ENCODE results near the gene OSM. TPM values are rescaled to one million over a fixed set of nuclear protein-coding genes. Genes with fewer than 3 reads are reported as not detected.

OSM gene
- not detected for total RNA-seq

GRCh38 chr22:30266445-30267381 is at the start of gene OSM:
Gene OSM (minus strand): TSS chr22:30266851. CDS start chr22:30266799, 52 bp downstream.
- TF ChIP-seq POLR2A (IDR thresholded peaks at IDR 0.05) = no peak
- no peak for TF ChIP-seq CTCF (IDR thresholded peaks at IDR 0.05)
- H3K27me3 ChIP-seq = no peaks in the 10 kb centered on the region
- H3K9me3 ChIP-seq = no peaks in the 10 kb centered on the region
- H3K4me3 ChIP-seq = no peak within 1 kb of the TSS
- ATAC-seq (no peak), DNase-seq (peak in 2 of 4 donors; percentile 38 to 73)
- peak within 1 kb of the TSS in 2 of 4 donors; percentile 35 to 62 for H3K27ac ChIP-seq
- no peaks in the 10 kb centered on the region for H3K36me3 ChIP-seq (replicated peaks in 1 of 2; ENCODE audit: insufficient read depth in 1 of 2, low read depth in 2 of 2)
- H3K4me1 ChIP-seq = peaks cover 5% of the 10 kb centered on the region
- intact Hi-C loops (cut with DNase I) = no loop called here
- 59 to 81% methylated on average over 17 to 28 of the region's 35 CpGs for WGBS, 2 donors

GRCh38 chr22:30315962-30316576 is 49.4 kb upstream of the OSM start:
- no peak overlapping the region for H3K27ac ChIP-seq
- no peak for ATAC-seq
- peaks cover 53% of the 10 kb centered on the region for H3K4me1 ChIP-seq
- H3K4me3 ChIP-seq = no peak overlapping the region
- no peaks in the 10 kb centered on the region for H3K36me3 ChIP-seq (replicated peaks in 1 of 2; ENCODE audit: insufficient read depth in 1 of 2, low read depth in 2 of 2)
- TF ChIP-seq POLR2A (IDR thresholded peaks at IDR 0.05) (no peak), CTCF (IDR thresholded peaks at IDR 0.05) (no peak)
- 91 to 96% methylated on average over 2 of the region's 2 CpGs for WGBS, 2 donors
- intact Hi-C loops (cut with DNase I) = no loop called here
- no peak for DNase-seq
- H3K9me3 ChIP-seq = no peaks in the 10 kb centered on the region
- H3K27me3 ChIP-seq = no peaks in the 10 kb centered on the region

DNA sequence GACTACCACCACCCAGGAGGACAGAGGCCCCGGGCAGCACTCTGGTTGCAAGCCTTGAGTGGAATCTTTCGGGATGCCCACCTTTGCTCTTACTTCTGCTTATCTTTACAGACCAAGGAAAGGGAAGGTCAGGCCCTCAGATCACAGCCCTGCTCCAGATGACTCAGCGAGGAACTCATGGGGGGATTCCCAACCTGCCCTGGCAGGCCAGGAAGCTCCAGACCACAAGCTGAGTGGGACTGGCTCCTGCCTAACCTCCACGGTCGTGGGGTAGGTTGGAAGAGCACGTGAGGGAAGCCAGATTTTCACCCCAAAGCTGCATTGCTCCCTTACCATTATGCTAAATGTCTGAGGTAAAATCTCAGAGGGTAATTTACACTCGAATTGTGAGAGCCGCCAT is 48.3 kb upstream of the OSM start:
- H3K4me3 ChIP-seq = no peak overlapping the region
- no peaks in the 10 kb centered on the region for H3K27me3 ChIP-seq
- no peak for TF ChIP-seq POLR2A (IDR thresholded peaks at IDR 0.05)
- ATAC-seq (no peak), DNase-seq (no peak)
- no peaks in the 10 kb centered on the region for H3K9me3 ChIP-seq
- H3K27ac ChIP-seq = peak overlapping the region in 1 of 4 donors; percentile 31
- no peaks in the 10 kb centered on the region for H3K36me3 ChIP-seq (replicated peaks in 1 of 2; ENCODE audit: insufficient read depth in 1 of 2, low read depth in 2 of 2)
- intact Hi-C loops (cut with DNase I) = no loop called here
- H3K4me1 ChIP-seq = peaks cover 57% of the 10 kb centered on the region
- 78 to 81% methylated on average over 8 of the region's 8 CpGs for whole genome bisulfite sequencing, 2 donors

DNA sequence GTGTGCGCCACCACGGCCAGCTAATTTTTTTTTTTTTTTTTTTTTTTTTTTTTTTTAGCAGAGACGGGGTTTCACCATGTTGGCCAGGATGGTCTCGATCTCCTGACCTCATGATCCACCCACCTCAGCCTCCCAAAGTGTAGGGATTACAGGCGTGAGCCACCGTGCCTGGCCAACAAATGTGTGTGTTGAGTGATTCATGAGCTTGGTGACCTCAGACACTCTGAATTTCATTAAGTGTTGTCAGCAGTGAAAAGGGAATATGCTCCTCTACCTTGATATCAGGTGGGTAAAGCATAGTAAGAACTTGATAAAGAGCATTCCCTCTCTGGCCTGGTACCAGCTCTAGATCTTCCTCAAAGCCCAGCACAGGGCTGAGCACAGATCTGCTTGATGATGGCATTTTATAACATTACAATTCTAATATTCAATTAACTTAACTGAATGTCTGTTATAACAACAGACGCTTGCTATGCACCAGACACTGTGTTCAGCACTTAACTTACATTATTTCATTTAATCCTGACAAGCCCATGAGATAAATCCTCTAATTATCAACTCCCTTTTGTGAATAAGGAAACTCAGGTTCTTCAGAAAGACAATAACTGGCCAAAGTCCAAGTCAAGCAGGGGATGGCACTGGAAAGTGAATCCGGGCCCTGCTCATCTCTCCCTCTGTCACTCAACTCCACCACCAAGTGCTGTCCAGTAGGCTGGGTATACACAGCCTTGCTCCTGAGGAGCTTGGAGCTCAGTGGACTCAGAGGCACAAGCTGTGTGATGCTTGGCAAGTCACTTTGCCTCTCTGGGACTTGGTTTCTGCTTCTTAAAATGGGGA is 47.1 kb upstream of the OSM start:
- ATAC-seq (no peak), DNase-seq (no peak)
- H3K4me1 ChIP-seq = peaks cover 69% of the 10 kb centered on the region
- WGBS, 2 donors = 80 to 84% methylated on average over 5 to 6 of the region's 8 CpGs
- intact Hi-C loops (cut with DNase I) = no loop called here
- H3K4me3 ChIP-seq = no peak overlapping the region
- H3K36me3 ChIP-seq (replicated peaks in 1 of 2; ENCODE audit: insufficient read depth in 1 of 2, low read depth in 2 of 2) = no peaks in the 10 kb centered on the region
- no peak for TF ChIP-seq CTCF (IDR thresholded peaks at IDR 0.05)
- TF ChIP-seq POLR2A (IDR thresholded peaks at IDR 0.05) = no peak
- no peak overlapping the region for H3K27ac ChIP-seq
- no peaks in the 10 kb centered on the region for H3K9me3 ChIP-seq
- H3K27me3 ChIP-seq = no peaks in the 10 kb centered on the region

DNA sequence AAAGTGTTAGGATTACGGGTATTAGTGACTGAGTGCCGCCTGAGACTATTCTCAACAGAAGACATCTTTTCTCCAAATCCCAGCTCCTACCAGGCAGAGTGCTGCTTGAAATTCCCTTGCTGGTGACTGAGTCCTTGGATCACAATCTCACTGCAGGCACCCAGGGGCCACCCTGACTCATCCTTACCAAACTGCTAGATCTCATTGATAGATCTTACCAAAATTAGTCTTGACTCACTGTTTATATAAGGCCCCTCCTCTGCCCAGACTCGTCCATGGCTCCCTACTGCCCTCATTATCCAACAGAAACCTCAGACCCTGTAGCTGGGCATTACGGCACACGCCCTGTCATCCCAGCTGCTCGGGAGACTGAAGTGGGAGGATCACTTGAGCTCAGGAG is 45.4 kb upstream of the OSM start:
- no peaks in the 10 kb centered on the region for H3K36me3 ChIP-seq (replicated peaks in 1 of 2; ENCODE audit: insufficient read depth in 1 of 2, low read depth in 2 of 2)
- intact Hi-C loops (cut with DNase I) = no loop called here
- WGBS, 2 donors = 90 to 93% methylated on average over 6 of the region's 6 CpGs

More for the DNA sequence above, 45.4 kb upstream of the OSM start:
- ATAC-seq (no peak), DNase-seq (no peak)
- peaks cover 68% of the 10 kb centered on the region for H3K4me1 ChIP-seq
- TF ChIP-seq CTCF (IDR thresholded peaks at IDR 0.05) (no peak), POLR2A (IDR thresholded peaks at IDR 0.05) (no peak)
- peak overlapping the region; percentile 83 to 96 (median 88) for H3K27ac ChIP-seq
- no peaks in the 10 kb centered on the region for H3K27me3 ChIP-seq
- no peaks in the 10 kb centered on the region for H3K9me3 ChIP-seq
- H3K4me3 ChIP-seq = no peak overlapping the region

Measured in body of pancreas (tissue), 4 donors.